ENCODE measurements around the gene EIF2S2.
"Not testable (repeated sequence)": the region's sequence is repeated elsewhere in the genome, so short reads cannot be mapped to it uniquely, and the experiment has no call there.

DNA sequence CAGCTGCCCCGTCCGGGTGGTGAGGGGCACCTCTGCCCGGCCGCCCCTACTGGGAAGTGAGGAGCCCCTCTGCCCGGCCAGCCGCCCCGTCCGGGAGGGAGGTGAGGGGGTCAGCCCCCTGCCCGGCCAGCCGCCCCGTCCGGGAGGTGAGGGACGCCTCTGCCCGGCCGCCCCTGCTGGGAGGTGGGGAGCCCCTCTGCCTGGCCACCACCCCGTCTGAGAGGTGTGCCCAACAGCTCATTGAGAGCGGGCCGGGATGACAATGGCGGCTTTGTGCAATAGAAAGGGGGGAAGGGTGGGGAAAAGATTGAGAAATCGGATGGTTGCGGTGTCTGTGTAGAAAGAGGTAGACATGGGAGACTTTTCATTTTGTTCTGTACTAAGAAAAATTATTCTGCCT is 20.9 kb upstream of the EIF2S2 start:
- TF ChIP-seq SUZ12 (IDR thresholded peaks at IDR 0.05; ENCODE audit: extremely low read depth, insufficient read depth, insufficient read length); YY1 (IDR thresholded peaks at IDR 0.05; ENCODE audit: insufficient read depth, insufficient read length): not testable (repeated sequence)
